Fibroblast of peridontal ligament (primary cell): ENCODE results near the gene DHX58.

ENCODE experiments used
- DNase-seq: peaks from one replicate; pipeline ENCODE4 v3.0.0-alpha.2; 2010; ENCODE audit errors: extremely low read depth

The DHX58 gene

GRCh38 chr17:42087042-42087701, 25.3 kb downstream of the DHX58 start:
- DNase-seq, result no peak

DNA sequence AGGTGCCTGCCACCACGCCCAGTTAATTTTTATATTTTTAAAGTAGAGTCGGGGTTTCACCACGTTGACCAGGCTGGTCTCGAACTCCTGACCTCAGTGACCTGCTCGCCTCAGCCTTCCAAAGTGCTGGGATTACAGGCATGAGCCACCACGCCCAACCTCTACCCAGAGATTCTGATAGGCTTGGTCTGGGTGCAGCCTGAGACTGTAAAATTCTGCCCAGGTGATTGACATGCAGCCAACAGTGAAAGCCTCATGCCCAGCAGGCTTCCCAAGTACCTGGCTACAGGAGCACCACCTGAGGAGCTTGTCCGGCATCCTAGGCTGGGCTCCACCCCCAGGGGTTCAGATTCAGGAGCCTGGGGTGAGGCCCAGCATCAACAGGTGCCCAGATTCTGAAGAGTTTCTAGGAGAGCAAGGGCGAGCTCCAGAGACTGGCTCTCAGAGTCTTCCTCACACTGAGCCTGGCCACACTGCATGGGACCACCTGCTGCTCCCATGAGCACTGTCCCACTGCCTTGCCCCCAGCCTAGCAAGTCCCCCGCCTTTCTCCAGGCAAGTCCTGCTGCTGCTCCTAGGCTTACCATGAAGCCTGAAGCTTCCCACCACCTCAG, 30.9 kb downstream of the DHX58 start:
- DNase-seq, result no peak

DNA sequence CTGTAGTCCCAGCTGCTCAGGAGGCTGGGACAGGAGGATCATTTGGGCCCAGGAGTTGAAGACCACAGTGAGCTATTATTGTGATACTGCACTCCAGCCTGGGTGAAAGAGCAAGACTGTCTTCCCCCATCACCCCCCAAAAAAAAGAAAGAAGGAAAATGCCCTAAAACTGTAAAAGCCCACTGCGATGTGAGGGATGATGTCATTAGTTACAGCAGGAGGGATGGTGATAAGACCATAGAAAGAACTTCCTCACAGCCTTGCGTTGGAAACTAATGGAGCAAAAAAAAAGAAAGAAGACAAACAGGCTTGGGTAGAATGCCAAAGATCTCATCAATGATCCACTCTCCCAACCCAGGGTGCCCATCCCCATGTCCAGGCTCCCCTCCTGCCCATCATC, 33.0 kb downstream of the DHX58 start:
- DNase-seq, result no peak

GRCh38 chr17:42078396-42079043, 34.0 kb downstream of the DHX58 start:
- DNase-seq, result no peak

DNA sequence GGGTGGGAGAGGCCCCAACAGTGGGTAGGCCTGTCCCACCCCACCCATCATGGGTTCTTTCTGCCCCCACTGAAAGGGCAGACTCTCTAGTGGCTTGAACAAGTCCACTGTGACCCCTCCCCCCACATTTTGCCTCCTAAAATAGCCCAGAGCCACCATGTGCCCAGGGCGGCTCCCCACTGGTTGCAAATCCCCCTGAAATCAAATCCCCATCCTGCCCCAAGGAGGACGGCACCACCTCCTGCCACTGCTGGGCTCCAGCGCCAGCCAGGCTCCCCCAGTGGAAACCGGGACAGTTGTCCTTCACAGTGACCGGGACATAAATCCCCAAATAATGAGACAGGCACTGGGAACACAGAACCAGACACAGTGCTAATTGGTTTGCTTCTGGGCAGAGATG, 34.8 kb downstream of the DHX58 start:
- no peak for DNase-seq

DNA sequence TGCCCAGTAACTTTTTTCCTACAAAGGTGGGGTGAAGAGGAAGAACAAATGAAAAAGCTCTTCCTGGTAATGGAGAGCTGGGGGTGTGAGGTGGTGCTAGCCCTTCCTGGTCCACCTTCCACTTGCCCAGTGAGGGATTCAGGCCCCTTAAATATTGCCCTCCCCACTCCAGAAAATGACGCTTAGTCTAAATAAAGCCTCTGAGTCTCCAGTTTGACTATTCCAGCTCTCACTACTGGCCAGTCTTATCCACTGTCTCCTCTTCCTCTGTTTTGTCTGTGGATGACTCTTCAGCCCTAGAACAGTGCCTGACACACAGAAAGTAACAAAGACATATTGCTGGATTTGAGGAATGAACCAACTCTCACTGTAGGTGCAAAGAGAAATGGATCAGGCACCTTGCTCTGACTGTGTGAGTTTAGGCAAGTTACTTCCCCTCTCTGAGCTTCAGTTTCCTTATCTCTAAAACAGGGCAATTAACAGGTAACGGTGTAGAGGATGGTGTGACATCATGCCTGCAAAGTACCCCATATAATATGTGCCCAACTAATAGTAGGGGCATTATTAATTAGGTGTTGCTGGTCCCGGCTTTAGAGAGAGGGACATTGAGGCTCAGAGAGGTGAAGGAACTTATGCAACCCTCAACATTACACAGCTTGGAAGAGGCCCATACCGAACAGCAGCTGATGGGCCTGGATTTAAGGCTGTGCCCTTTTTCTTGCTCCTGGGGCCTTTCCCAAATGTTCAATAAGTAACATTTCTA, 35.5 kb downstream of the DHX58 start:
- DNase-seq, result no peak

DNA sequence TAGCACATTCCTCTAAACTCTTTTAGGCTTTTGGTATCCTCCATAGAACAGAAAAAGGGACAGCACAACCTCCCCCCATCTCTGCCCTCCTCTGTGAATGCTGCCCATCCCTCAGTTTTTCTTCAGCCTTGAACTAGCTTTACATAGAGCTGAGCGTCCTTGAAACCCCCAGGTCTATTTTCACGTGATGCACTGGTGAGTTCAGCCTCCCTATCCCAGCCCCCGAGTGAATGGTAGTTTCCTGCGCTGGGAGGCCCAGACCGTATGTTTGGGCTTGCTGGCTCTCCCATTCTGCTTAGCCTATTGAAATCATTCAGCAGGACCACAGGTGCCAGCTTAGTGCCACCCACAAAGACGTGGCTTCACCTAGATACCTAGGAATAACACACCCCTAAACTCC, 36.7 kb downstream of the DHX58 start:
- DNase-seq, result no peak

DNA sequence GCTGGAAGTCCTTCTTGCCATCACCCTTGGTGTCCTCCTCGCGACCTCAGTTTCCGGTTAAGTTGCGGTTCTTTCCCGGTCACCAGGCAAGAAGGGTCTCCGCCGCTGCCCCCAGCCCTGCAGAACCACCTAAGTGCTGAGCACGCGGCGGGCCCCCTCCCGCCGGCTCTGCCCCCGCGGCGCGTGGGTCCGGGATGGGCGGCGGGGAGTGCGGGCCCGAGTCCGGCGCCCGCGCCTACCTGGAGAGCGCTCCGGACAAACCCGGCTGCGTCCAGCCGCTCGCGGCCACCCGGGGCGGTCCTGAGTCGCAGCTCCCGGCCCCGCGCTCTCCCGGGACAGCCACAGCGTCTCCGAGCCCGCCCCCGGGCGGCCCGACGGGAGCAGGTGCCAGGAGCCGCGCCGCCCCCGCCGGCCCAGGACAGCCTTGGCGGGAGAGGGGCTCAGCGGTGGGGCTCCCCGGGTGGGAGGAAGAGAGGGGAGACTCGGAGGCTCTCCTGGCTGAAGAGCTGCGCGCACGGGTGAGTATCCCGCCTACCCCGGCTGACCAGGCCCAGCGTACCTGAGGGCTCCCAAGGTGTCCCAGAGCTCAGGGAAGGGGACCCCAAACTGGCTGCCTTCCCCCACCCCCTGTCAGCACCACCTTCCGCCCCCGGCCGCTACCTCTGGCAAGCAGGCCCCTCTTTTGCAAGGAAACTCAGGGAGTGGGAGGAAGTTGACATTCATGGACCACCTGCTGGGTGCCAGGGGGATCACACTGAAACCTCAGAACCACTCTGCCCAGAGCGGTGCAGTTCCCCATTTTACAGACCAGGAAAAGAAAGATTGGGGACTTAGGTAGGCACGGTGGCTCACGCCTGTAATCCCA, 40.0 kb downstream of the DHX58 start:
- DNase-seq, result no peak

DNA sequence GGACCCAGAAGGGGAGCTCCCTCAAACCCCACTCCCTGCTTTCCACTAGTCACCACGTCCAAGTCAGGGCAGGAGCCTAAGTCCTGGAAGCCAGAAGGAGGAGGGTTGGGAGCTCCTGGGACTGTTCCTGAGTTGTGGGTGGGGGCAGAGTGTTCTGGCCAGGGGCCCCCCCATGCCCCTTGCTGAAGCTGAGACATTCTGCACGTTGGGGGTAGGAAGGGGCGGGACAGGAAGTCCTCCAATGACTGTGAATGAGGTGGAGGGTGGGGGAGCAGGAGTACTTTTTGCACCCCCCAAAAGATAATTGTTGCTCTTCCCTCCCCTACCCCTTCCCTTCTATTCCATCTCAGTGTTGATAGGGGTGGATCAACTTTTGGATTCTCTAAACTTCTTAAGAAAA, 40.7 kb downstream of the DHX58 start:
- no peak for DNase-seq

- DNase-seq, result no peak
Observed at GRCh38 chr17:42068979-42069378, 43.5 kb downstream of the DHX58 start.

DNA sequence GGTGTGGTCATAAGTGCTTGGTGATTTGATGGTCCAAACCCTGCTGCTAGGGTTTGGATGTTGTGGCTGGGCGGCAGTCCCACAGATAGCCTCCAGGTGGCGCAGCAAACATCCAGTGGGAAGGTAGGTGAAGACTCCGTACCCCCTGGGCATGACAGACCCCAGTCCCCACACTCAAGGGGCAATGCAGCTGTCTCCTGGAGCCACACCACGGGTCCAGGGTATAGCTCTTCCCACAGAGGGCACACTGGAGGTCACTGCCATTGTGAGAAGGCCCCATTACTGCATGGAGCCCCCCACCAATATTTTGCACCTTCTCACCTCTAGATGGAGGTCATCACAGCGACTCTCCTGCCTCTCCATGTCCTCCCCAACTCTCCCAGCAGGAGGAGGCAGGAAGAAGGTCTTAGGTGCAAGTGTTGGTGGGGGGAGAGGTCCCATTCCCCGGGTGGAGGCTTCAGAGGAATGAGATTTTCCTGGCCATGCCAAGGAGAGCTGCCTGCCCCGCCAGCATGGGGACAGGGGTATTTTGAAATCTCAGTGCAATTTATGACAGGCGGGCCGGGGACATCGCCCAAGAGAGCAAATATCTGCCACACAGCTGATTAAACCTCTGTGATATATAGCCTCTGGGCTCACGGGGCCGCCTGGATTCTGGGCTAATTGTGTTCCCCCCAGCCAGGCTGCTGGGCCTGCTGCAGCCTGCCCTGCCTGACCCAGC, 45.0 kb downstream of the DHX58 start:
- peak; percentile 35 for DNase-seq

DNA sequence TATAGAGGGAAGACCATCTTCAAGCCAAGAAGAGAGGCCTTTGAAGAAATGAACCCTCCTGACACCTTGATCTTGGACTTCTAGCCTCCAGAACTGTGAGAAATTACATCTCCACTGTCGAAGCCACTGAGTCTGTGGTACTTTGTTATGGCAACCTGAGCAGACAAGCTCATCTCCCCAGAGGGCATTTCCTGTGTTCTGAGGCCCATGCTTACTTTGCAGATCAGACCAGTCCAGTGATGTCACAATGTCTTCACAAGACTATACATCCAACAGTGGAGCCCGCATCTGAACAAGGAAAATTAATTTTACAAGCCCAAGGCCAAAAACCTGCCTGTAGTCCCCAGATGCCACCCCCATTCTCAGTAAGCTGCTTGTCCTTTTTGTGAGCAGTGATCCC, 47.3 kb downstream of the DHX58 start:
- DNase-seq, result no peak

DNA sequence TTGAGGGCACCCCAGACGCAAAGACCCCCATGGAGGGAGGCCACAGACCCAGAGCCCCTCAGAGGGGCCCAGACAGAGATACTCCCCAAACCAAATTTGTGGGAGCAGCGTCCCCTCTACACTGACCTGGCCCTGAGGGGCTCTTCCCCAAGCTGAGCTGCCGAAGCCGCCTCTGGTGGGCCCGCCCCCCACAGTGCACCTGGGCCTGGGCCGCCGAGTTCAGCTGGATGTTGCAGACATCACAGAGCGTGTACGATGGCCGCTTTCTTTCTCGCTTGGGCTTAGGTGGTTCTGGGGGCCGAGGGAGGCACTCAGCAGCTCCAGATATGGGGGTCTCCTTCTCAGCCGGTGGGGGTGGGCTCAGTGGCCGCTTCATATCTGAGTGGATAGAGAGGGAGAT, 49.8 kb downstream of the DHX58 start:
- no peak for DNase-seq

DNA sequence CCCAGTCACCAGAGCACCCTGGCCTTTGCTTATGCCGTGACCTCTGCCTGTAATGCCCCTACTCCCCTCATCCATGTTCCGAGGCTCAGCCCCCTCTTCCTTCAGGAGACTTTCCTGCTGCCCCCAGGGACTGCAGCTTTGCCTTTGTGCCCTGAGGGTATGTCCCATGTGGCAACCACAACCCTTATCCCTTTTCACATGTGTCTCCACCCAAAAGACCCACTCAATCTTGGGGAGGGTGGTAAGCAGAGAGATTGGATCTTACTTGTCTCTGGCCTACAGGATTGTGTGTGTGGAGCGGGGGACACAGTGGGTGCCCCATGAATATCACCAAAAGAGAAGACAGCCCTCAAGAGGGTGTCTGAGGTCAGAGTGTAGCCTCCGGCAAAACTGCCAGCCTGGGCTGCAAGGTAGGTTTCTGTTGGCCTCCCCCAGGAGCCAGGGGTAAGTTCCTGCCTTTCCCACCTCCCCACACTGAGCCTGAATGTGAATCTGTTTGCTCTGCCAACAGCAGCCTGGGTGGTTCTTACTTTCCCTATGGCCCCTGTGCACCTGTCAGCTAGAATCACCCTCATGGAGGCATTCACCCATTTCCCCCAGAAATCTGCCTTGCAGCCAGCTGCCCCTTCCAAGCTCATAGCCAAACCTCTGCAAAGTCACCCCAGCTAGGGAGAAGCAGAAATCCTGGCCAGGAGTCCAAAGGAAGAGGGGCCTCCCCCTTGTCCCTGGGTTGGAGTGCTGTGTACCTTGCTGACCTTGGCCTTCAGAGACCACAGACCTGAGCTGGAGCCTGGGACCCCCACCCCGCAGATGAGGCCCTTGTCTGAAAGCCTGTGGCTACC, 50.6 kb downstream of the DHX58 start:
- DNase-seq, result no peak

DNA sequence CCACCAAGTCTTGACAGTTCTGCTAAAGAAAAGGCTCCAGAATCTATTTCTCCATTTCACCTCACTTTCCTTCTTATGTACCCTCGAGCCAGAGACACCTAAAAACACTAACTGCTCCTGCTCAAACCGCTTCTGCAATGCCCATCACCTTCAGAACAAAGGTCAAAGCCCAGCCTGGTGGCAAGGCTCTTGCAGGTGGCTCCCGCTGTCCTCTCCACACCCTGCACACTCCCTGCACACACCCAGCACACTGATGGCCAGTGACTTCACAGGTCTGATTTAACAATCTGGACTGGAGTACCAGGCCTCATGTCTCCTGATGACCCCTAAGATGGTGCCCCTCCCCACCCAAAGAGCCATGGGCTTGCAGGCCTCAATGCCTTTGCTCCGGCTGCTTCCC, 52.3 kb downstream of the DHX58 start:
- DNase-seq, result no peak

GRCh38 chr17:42059815-42060214, 52.7 kb downstream of the DHX58 start:
- no peak for DNase-seq

- DNase-seq, result no peak
Observed at GRCh38 chr17:42058063-42058462, 54.5 kb downstream of the DHX58 start.

DNA sequence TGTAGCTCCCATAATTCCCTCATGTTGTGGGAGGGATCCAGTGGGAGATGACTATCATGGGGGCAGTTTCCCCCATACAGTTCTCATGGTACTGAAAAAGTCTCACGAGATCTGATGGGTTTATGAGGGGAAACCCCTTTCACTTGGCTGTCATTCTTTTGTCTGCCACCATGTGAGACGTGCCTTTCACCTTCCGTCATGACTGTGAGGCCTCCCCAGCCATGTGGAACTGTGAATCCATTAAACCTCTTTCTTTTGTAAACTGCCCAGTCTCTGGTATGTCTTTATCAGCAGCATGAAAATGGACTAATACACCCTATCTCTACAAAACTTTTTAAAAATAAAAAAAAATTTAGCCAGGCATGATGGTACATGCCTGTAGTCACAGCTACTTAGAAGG, 55.9 kb downstream of the DHX58 start:
- no peak for DNase-seq

- DNase-seq, result no peak
Observed at GRCh38 chr17:42055496-42055895, 57.0 kb downstream of the DHX58 start.

DNA sequence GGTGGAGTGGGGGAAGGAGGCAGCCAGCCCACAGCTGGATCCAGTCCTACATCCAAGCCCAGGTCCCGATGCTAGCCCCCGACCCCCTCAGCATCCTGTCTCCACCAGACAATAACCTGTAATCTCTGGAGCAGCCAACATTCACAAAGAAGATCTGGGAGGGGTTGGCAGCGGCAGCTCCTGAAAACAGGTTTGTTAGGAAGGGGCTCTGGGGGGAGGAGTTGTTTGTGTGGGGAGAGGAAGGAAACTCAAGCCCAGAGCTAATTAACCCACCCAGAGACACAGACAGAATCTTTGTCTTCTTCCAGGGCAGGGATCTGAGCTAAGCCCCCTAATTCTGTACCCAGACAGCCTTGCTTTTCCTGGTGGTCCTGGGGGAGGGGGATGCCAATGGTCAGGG, 57.5 kb downstream of the DHX58 start:
- no peak for DNase-seq
